Loucy (cell line): ENCODE results near the gene THADA.

Experiments used
- CTCF ChIP-seq: fragments of 200-600 bp; sonication (generic); conservative IDR thresholded peaks from 2 replicates; pipeline ENCODE4 v1.5.1; 2014; ENCODE audit warnings: mild to moderate bottlenecking, antibody characterized with exemption, low read length
- EZH2phosphoT487 ChIP-seq: fragments of 200-600 bp; IDR thresholded peaks from 2 replicates; pipeline ENCODE4 v1.6.1; 2018; ENCODE audit warnings: antibody characterized with exemption, mild to moderate bottlenecking, moderate library complexity, borderline replicate concordance

GRCh38 chr2:43345872-43346271, 250.0 kb downstream of the THADA start:
- TF ChIP-seq CTCF = no peak
- TF ChIP-seq EZH2phosphoT487 = no peak
